ENCODE measurements around the gene GDI2.
"Not testable (repeated sequence)": the region's sequence is repeated elsewhere in the genome, so short reads cannot be mapped to it uniquely, and the experiment has no call there.

GDI2 gene

DNA sequence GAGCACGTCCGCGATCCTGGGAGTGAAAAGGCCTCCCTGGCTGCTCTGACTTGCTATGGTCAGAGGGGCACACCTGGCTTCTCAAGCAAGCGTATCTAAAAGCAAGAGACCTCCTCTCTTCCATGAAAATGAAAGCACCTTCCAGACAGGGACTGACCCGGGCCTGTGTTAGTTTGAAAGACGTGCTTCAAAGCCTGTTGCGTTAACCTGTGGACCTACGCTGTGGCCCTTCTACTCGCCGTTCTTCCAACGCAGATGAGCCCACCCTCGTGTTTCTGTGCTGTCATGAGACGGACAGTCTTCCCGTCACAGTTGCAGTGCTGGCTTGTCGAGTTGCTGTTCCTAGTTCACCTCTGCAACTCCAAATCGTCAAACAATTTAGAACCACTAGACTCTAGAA is 15.5 kb upstream of the GDI2 start:
- H3K4me3 ChIP-seq (ENCODE audit: low read length) = no peak overlapping the region
- DNase-seq (ENCODE audit: low read depth) = no peak
- TF ChIP-seq, protein P1, sequence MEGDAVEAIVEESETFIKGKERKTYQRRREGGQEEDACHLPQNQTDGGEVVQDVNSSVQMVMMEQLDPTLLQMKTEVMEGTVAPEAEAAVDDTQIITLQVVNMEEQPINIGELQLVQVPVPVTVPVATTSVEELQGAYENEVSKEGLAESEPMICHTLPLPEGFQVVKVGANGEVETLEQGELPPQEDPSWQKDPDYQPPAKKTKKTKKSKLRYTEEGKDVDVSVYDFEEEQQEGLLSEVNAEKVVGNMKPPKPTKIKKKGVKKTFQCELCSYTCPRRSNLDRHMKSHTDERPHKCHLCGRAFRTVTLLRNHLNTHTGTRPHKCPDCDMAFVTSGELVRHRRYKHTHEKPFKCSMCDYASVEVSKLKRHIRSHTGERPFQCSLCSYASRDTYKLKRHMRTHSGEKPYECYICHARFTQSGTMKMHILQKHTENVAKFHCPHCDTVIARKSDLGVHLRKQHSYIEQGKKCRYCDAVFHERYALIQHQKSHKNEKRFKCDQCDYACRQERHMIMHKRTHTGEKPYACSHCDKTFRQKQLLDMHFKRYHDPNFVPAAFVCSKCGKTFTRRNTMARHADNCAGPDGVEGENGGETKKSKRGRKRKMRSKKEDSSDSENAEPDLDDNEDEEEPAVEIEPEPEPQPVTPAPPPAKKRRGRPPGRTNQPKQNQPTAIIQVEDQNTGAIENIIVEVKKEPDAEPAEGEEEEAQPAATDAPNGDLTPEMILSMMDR (IDR thresholded peaks at IDR 0.05; ENCODE audit: insufficient read depth, low read depth, low read length, missing control alignments) = no peak

DNA sequence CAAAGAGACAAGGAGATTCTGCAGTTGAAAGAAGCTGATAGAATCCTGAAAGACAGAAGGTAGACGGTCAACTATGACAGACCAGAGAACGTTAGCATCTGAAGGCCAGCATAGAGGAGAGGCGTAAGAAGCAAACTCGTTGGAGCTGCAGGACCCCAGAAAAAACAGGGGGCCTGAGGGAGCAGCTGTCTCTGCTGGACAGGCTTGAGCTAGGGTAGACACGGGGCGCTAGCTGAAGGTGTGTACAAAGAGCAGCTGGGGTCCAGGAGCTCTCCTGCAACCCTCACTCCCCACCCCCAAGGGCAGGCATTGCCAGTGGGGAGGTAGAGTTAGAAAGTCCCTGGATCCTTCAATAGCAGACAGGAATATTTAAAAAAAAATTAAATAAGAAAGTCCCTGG is 14.6 kb upstream of the GDI2 start:
- TF ChIP-seq, protein P1 (IDR thresholded peaks at IDR 0.05; ENCODE audit: insufficient read depth, low read depth, low read length, missing control alignments) = no peak

GRCh38 chr10:5826511-5826910 is 13.3 kb upstream of the GDI2 start:
- not testable (repeated sequence) for DNase-seq (ENCODE audit: low read depth); H3K4me3 ChIP-seq (ENCODE audit: low read length)

More for the DNA sequence above, 14.6 kb upstream of the GDI2 start:
- no peak for DNase-seq (ENCODE audit: low read depth)
- H3K4me3 ChIP-seq (ENCODE audit: low read length) = no peak overlapping the region

GRCh38 chr10:5818894-5819293 is 5.7 kb upstream of the GDI2 start:
- TF ChIP-seq, protein P1 (IDR thresholded peaks at IDR 0.05; ENCODE audit: insufficient read depth, low read depth, low read length, missing control alignments) = no peak
- H3K4me3 ChIP-seq (ENCODE audit: low read length) = no peak overlapping the region
- no peak for DNase-seq (ENCODE audit: low read depth)

GRCh38 chr10:5818048-5818331 is 4.8 kb upstream of the GDI2 start:
- TF ChIP-seq, protein P1 (IDR thresholded peaks at IDR 0.05; ENCODE audit: insufficient read depth, low read depth, low read length, missing control alignments) = no peak
- no peak overlapping the region for H3K4me3 ChIP-seq (ENCODE audit: low read length)
- DNase-seq (ENCODE audit: low read depth) = no peak

DNA sequence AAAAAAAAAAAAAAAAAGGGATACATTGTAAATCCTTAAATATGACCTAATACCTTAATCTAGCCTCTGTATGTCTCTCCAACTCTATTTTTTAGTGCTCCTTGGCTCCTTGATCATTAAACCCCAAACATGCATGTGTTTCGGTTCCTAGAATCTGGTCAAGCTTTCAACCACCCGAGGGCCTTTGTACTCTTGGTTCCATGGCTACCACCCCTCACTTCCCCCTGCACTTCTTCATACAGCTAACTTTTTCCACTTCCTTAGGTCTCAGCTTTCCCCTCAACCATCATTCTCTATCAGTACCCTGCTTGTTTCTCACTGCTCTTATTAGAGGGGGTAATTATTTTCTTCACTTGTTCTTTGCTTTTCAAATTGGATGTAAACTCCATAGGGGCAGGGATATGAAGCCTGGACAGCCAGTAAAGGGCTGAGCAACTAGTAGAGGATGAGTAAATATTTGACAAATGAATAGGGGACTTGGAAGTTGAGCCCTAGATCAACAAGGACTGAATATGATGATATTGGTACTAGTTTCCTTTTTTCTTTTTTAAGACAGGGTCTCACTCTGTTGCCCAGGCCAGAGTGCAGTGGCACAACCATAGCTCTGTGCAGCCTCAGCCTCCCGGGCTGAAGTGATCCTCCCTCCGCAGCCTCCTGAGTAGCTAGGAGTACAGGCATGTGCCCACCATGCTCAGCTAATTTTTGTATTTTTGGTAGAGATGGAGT is 4.3 kb upstream of the GDI2 start:
- no peak overlapping the region for H3K4me3 ChIP-seq (ENCODE audit: low read length)
- TF ChIP-seq, protein P1 (IDR thresholded peaks at IDR 0.05; ENCODE audit: insufficient read depth, low read depth, low read length, missing control alignments) = no peak
- no peak for DNase-seq (ENCODE audit: low read depth)

GRCh38 chr10:5816170-5816569 is 2.9 kb upstream of the GDI2 start:
- TF ChIP-seq, protein P1 (IDR thresholded peaks at IDR 0.05; ENCODE audit: insufficient read depth, low read depth, low read length, missing control alignments) = no peak
- no peak for DNase-seq (ENCODE audit: low read depth)
- no peak overlapping the region for H3K4me3 ChIP-seq (ENCODE audit: low read length)

Measured in epithelial cell of esophagus (primary cell).